AG04450 (cell line): ENCODE results near the gene ACVR1B. TPM values are rescaled to one million over a fixed set of nuclear protein-coding genes. Genes with fewer than 3 reads are reported as not detected.

Experiments
- CTCF ChIA-PET: fragments of 300-600, 350-600 bp; formaldehyde crosslinking; extraction: SDS; loops from one replicate; lab custom pipeline; 2022; ENCODE audit warnings: antibody characterized with exemption, inconsistent platforms; lab: Charles Lee
- POLR2A ChIA-PET: fragments of 350-600 bp; formaldehyde crosslinking; extraction: SDS; loops from one replicate; lab custom pipeline; 2021; ENCODE audit warnings: antibody characterized with exemption, inconsistent platforms; lab: Yijun Ruan, JAX
- DNase-seq: peaks from one replicate; pipeline ENCODE4 v3.0.0-alpha.2; 2011; ENCODE audit warnings: low read depth, low spot score
- H3K27ac ChIP-seq: one replicate; pipeline ENCODE4 v1.5.1; 2012; ENCODE audit warnings: low read depth, low read length, control low read depth
- H3K27me3 ChIP-seq: one replicate; pipeline ENCODE4 v1.6.0; 2012; ENCODE audit warnings: low read length; ENCODE audit not compliant: control insufficient read depth, insufficient read depth
- H3K4me3 ChIP-seq: 2 replicates; pipeline ENCODE4 v1.5.1; 2011; ENCODE audit warnings: mild to moderate bottlenecking, low read depth, low read length, control low read depth
- H3K9me3 ChIP-seq: 2 replicates; pipeline ENCODE4 v1.5.1; 2012; ENCODE audit warnings: low read length; ENCODE audit not compliant: control insufficient read depth, insufficient read depth
- polyA plus RNA-seq: library from polyadenylated mRNA; depleted of rRNA; stranded (reverse); fragments of >200 nt; gene quantifications from 2 replicates; pipeline ENCODE4 v1.2.3, GENCODE V29; 2011
- TF ChIP-seq, protein P1 (sequence below): IDR thresholded peaks from 2 replicates; pipeline ENCODE4 v1.5.1; 2011; ENCODE audit warnings: low read depth, low read length, control low read depth, inconsistent platforms

Gene ACVR1B
- polyA plus RNA-seq, 1 experiment, result 16.4 TPM

DNA sequence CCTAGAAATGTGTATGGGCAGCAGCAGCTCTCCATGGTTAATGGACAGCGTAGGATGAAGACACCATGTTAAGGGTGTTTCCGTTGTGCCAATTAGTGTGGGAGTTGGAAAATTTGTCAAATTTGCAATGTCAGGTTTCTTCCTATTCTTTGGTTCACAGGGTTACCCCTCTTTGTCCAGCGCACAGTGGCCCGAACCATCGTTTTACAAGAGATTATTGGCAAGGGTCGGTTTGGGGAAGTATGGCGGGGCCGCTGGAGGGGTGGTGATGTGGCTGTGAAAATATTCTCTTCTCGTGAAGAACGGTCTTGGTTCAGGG, 29.3 kb downstream of the ACVR1B start:
- TF ChIP-seq, protein P1, sequence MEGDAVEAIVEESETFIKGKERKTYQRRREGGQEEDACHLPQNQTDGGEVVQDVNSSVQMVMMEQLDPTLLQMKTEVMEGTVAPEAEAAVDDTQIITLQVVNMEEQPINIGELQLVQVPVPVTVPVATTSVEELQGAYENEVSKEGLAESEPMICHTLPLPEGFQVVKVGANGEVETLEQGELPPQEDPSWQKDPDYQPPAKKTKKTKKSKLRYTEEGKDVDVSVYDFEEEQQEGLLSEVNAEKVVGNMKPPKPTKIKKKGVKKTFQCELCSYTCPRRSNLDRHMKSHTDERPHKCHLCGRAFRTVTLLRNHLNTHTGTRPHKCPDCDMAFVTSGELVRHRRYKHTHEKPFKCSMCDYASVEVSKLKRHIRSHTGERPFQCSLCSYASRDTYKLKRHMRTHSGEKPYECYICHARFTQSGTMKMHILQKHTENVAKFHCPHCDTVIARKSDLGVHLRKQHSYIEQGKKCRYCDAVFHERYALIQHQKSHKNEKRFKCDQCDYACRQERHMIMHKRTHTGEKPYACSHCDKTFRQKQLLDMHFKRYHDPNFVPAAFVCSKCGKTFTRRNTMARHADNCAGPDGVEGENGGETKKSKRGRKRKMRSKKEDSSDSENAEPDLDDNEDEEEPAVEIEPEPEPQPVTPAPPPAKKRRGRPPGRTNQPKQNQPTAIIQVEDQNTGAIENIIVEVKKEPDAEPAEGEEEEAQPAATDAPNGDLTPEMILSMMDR, result no peak
- no peak for DNase-seq
- ChIA-PET CTCF (interaction anchor here (0.7 to 2.2 kb wide), 26 partner anchors 8 to 167 kb away, joined by 3 to 38 read pairs (median 5); partner anchors contain the start of gene ACVR1B), POLR2A (no interaction called here)
- Histone ChIP-seq H3K4me3 (no peak overlapping the region), H3K27me3 (no peaks in the 10 kb centered on the region), H3K27ac (no peak overlapping the region), H3K9me3 (no peaks in the 10 kb centered on the region)

- ChIA-PET CTCF (interaction anchor here (1.6 to 2.7 kb wide), 2 partner anchors 8 to 39 kb away, joined by 12 to 15 read pairs; no protein-coding TSS in a partner anchor), POLR2A (no interaction called here)
- Histone ChIP-seq H3K4me3 (no peak overlapping the region), H3K9me3 (no peaks in the 10 kb centered on the region), H3K27ac (no peak overlapping the region), H3K27me3 (no peaks in the 10 kb centered on the region)
- TF ChIP-seq, protein P1, result no peak
- no peak for DNase-seq
Observed at GRCh38 chr12:51984657-51985056, 33.2 kb downstream of the ACVR1B start.

- POLR2A ChIA-PET, result no interaction called here
- Histone ChIP-seq H3K27ac (no peak overlapping the region), H3K27me3 (no peaks in the 10 kb centered on the region), H3K9me3 (no peaks in the 10 kb centered on the region), H3K4me3 (no peak overlapping the region)
- CTCF ChIA-PET, result interaction anchor here (1.0 to 2.7 kb wide), 4 partner anchors 8 to 38 kb away, joined by 3 to 15 read pairs (median 9); no protein-coding TSS in a partner anchor
- no peak for DNase-seq
- TF ChIP-seq, protein P1, result no peak
Observed at GRCh38 chr12:51985154-51985835, 33.8 kb downstream of the ACVR1B start.

- ChIA-PET POLR2A (no interaction called here), CTCF (interaction anchor here (1.2 to 2.9 kb wide), 4 partner anchors 16 to 92 kb away, joined by 3 to 16 read pairs (median 6); no protein-coding TSS in a partner anchor)
- Histone ChIP-seq H3K4me3 (no peak overlapping the region), H3K27me3 (no peaks in the 10 kb centered on the region), H3K9me3 (no peaks in the 10 kb centered on the region), H3K27ac (no peak overlapping the region)
- TF ChIP-seq, protein P1, result no peak
- DNase-seq, result no peak
Observed at GRCh38 chr12:51986834-51987233, 35.3 kb downstream of the ACVR1B start.

DNA sequence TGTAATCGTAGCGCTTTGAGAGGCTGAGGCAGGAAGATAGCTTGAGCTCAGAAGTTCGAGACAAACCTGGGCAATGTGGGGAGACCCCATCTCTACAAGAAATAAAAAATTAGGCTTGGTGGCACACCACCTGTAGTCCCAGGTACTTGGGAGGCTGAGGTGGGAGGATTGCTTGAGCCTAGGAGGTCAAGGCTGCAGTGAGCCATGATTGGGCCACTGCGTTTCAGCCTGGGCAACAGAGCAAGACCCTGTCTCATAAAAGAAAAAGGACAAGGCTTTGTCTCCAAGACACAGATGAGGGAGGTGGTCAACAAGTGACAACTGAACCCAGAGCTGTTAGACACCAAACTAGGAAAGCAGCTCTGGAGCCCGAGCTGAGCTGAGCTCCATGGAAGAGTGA, 40.7 kb downstream of the ACVR1B start:
- ChIA-PET POLR2A (interaction anchor here (0.7 to 1.5 kb wide), 3 partner anchors 11 to 30 kb away, joined by 3 to 6 read pairs (median 3); no protein-coding TSS in a partner anchor), CTCF (interaction anchor here (0.8 to 6.6 kb wide), 15 partner anchors 8 to 104 kb away, joined by 3 to 111 read pairs (median 8); partner anchors contain the start of genes ANKRD33 and TAMALIN)
- no peaks in the 10 kb centered on the region for H3K27me3 ChIP-seq
- no peaks in the 10 kb centered on the region for H3K9me3 ChIP-seq
- TF ChIP-seq, protein P1, result no peak
- H3K4me3 ChIP-seq, result no peak overlapping the region
- no peak overlapping the region for H3K27ac ChIP-seq
- DNase-seq, result no peak
